ENCODE results near the gene ZNF574.

DNA sequence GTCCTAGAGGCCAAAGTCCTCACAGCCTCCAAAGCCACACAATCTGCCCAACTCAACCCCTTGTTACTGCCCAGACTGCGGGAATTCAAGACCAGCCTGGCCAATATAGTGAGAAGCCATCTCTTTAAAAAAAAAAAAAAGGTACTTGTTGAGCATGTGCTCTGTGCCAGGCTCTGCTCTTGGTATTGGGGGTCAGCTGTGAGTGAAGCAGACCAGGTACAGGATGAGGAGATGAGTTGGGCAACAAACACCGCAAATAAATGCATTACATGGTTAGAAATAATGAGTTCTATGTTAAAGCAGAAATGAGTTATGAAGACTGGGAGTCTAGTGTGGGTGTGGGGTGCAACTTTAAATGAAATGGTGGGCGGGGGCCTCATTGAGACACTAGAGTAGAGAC lies 15.8 kb upstream of the ZNF574 start:
- TF ChIP-seq, protein P1, sequence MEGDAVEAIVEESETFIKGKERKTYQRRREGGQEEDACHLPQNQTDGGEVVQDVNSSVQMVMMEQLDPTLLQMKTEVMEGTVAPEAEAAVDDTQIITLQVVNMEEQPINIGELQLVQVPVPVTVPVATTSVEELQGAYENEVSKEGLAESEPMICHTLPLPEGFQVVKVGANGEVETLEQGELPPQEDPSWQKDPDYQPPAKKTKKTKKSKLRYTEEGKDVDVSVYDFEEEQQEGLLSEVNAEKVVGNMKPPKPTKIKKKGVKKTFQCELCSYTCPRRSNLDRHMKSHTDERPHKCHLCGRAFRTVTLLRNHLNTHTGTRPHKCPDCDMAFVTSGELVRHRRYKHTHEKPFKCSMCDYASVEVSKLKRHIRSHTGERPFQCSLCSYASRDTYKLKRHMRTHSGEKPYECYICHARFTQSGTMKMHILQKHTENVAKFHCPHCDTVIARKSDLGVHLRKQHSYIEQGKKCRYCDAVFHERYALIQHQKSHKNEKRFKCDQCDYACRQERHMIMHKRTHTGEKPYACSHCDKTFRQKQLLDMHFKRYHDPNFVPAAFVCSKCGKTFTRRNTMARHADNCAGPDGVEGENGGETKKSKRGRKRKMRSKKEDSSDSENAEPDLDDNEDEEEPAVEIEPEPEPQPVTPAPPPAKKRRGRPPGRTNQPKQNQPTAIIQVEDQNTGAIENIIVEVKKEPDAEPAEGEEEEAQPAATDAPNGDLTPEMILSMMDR (IDR thresholded peaks at IDR 0.05) = no peak
- no peak for TF ChIP-seq POLR2AphosphoS5 (IDR thresholded peaks at IDR 0.05)
- no peak for TF ChIP-seq POLR2A (IDR thresholded peaks at IDR 0.05)

Data from prostate gland (tissue), 2 donors.